ENCODE data around the gene PCYOX1L. TPM values are rescaled to one million over a fixed set of nuclear protein-coding genes. Genes with fewer than 3 reads are reported as not detected.

The PCYOX1L gene
- total and polyA plus RNA-seq, 8 donors = 2.1 to 13.4 (median 4.1) TPM; not detected in 1

DNA sequence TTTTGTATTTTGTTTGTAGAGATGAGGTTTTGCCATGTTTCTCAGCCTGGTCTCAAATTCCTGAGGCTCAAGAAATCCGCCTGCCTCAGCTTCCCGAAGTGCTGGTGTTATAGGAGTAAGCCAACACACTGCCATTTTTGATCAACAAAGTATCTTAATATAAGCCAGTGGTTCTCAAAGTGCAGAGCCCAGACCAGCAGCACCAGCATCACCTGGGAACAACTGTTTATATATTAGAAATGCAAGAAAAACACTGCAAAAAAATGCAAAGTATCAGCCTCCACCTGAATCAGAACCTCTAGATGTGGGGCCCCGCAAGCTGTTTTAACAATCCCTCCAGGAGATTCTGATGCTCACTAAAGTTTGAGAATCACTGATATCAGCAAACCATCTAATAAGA lies 15.1 kb downstream of the PCYOX1L start:
- 84 to 96% (median 92%) methylated on average over 3 of the region's 3 CpGs for WGBS, 5 donors
- H3K4me1 ChIP-seq = peaks cover 2 to 21% (median 12%) of the 10 kb centered on the region in 4 donors
- TF ChIP-seq, protein P1, sequence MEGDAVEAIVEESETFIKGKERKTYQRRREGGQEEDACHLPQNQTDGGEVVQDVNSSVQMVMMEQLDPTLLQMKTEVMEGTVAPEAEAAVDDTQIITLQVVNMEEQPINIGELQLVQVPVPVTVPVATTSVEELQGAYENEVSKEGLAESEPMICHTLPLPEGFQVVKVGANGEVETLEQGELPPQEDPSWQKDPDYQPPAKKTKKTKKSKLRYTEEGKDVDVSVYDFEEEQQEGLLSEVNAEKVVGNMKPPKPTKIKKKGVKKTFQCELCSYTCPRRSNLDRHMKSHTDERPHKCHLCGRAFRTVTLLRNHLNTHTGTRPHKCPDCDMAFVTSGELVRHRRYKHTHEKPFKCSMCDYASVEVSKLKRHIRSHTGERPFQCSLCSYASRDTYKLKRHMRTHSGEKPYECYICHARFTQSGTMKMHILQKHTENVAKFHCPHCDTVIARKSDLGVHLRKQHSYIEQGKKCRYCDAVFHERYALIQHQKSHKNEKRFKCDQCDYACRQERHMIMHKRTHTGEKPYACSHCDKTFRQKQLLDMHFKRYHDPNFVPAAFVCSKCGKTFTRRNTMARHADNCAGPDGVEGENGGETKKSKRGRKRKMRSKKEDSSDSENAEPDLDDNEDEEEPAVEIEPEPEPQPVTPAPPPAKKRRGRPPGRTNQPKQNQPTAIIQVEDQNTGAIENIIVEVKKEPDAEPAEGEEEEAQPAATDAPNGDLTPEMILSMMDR (IDR thresholded peaks at IDR 0.05) = no peak
- TF ChIP-seq EP300 (IDR thresholded peaks at IDR 0.05) (no peak), POLR2AphosphoS5 (IDR thresholded peaks at IDR 0.05) (no peak), POLR2A (IDR thresholded peaks at IDR 0.05) (no peak)
- no peaks in the 10 kb centered on the region for H3K27me3 ChIP-seq
- DNase-seq = no peak
- H3K27ac ChIP-seq = peak overlapping the region in 2 of 5 donors; percentile 4 to 72
- H3K36me3 ChIP-seq = no peaks in the 10 kb centered on the region
- no peaks in the 10 kb centered on the region for H3K9me3 ChIP-seq
- intact Hi-C loops (cut with DNase I; ENCODE audit: low total_unique reads) = no loop called here
- no peak overlapping the region for H3K4me3 ChIP-seq

DNA sequence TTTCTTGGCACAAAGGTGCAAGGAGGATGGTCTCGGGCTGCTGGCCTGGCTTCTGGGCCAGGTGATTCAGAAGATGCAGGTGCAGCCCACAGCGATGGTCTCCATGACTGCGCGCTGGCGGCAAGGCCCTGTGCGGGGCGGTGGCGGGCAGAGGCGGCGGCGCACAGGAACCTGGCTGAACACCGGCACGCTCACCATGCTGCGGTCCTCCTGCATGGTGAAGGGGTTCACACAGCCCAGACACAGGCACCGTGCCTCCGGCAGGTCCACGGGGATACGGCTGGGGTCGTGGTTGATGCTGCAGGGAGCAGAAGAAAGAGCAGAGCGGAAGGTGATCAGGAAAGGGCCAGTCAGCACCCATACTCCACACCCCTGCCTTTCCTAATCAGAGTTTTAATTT lies 16.5 kb downstream of the PCYOX1L start:
- WGBS, 5 donors = 88 to 93% (median 91%) methylated on average over 19 to 20 of the region's 20 CpGs
- Histone ChIP-seq H3K9me3 (no peaks in the 10 kb centered on the region), H3K27me3 (no peaks in the 10 kb centered on the region), H3K36me3 (no peaks in the 10 kb centered on the region), H3K27ac (peak overlapping the region in 1 of 5 donors; percentile 46), H3K4me3 (no peak overlapping the region), H3K4me1 (peaks cover 4 to 32% (median 11%) of the 10 kb centered on the region in 4 donors)
- intact Hi-C loops (cut with DNase I; ENCODE audit: low total_unique reads) = no loop called here
- TF ChIP-seq, protein P1 (IDR thresholded peaks at IDR 0.05) = no peak
- TF ChIP-seq POLR2A (IDR thresholded peaks at IDR 0.05) (no peak), POLR2AphosphoS5 (IDR thresholded peaks at IDR 0.05) (no peak), EP300 (IDR thresholded peaks at IDR 0.05) (no peak)
- no peak for DNase-seq

DNA sequence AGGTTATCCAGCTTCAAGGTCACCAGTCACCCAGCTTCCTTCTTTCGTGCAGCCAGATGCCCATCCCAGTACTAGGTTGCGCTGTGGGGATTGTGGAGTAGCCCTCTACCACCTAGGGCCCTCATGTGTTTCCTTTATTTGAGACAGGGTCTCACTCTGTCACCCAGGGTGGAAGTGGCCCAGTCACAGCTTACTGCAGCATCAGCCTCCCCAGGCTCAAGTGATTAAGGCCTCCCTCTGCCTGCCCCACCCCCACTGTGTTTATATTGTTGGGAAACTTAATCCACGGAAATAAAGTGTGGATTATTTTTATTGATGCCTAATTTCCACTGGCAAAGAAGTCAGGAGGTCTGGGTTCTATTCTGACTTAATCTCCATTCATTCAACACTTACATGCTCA lies 17.0 kb downstream of the PCYOX1L start:
- H3K36me3 ChIP-seq = no peaks in the 10 kb centered on the region
- no peak for DNase-seq
- 74 to 82% (median 81%) methylated on average over 3 of the region's 3 CpGs for WGBS, 5 donors

DNA sequence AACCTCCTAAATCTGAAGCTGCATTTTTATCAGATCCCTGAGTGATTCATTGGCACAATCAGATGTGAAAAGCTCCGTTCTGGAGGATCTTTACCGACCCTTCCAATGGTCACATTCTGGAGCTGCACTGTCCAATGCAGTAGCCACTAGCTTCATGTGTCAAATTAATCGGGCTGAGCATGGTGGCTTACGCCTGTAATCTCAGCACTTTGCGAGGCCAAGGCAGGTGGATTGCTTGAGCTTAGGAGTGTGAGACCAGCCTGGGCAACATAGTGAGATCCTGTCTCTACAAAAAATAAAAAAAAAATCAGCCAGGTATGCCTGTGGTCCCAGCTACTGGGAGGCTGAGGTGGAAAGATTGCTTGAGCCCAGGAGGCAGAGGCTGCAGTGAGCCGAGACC lies 17.6 kb downstream of the PCYOX1L start:
- Histone ChIP-seq H3K27me3 (no peaks in the 10 kb centered on the region), H3K4me1 (peaks cover 4 to 37% (median 15%) of the 10 kb centered on the region in 4 donors), H3K36me3 (no peaks in the 10 kb centered on the region), H3K4me3 (no peak overlapping the region), H3K9me3 (no peaks in the 10 kb centered on the region), H3K27ac (no peak overlapping the region)
- DNase-seq = no peak
- TF ChIP-seq, protein P1 (IDR thresholded peaks at IDR 0.05) = no peak
- no peak for TF ChIP-seq POLR2A (IDR thresholded peaks at IDR 0.05)
- TF ChIP-seq POLR2AphosphoS5 (IDR thresholded peaks at IDR 0.05) = no peak
- no peak for TF ChIP-seq EP300 (IDR thresholded peaks at IDR 0.05)
- 90 to 93% (median 92%) methylated on average over 6 of the region's 6 CpGs for WGBS, 5 donors
- intact Hi-C loops (cut with DNase I; ENCODE audit: low total_unique reads) = no loop called here

More for the DNA sequence above, 17.0 kb downstream of the PCYOX1L start:
- H3K4me1 ChIP-seq = peaks cover 4 to 33% (median 14%) of the 10 kb centered on the region in 4 donors
- no peaks in the 10 kb centered on the region for H3K27me3 ChIP-seq
- no peak for TF ChIP-seq POLR2A (IDR thresholded peaks at IDR 0.05)
- TF ChIP-seq, protein P1 (IDR thresholded peaks at IDR 0.05) = no peak
- H3K4me3 ChIP-seq = no peak overlapping the region
- intact Hi-C loops (cut with DNase I; ENCODE audit: low total_unique reads) = no loop called here
- H3K27ac ChIP-seq = peak overlapping the region in 1 of 5 donors; percentile 46
- no peaks in the 10 kb centered on the region for H3K9me3 ChIP-seq

Measured in stomach (tissue), 9 donors.